DMS153 treated with DMSO at 0.1 percent for 48 hours (cell line): ENCODE data around the gene ANTXR2.

Experiments
- DNase-seq: peaks from one replicate; lab custom pipeline; 2025; ENCODE audit not compliant: unreplicated experiment; lab: John Stamatoyannopoulos, UW

ANTXR2 gene

DNA sequence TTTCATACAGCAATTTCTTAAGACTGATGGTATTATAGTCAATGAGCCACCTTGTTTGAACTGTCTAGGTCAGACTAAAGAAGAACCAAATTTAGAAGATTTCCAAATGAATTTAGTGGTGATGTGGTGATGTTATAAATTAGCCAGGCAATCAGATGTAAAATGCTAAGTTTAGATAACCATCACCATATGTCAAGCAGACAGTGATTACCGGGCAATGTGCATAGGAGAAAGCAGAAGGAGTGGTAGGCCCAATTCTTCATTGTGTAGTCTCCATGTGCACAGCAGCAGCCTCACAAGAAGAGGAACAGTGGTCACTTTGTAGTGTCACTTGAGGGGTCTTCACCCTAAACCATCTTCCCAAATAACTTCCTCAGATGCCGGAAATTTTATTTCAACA, 198.8 kb downstream of the ANTXR2 start:
- no peak for DNase-seq

- no peak for DNase-seq
These were observed 200.3 kb downstream of the ANTXR2 start for GRCh38 chr4:79872738-79873137.

DNA sequence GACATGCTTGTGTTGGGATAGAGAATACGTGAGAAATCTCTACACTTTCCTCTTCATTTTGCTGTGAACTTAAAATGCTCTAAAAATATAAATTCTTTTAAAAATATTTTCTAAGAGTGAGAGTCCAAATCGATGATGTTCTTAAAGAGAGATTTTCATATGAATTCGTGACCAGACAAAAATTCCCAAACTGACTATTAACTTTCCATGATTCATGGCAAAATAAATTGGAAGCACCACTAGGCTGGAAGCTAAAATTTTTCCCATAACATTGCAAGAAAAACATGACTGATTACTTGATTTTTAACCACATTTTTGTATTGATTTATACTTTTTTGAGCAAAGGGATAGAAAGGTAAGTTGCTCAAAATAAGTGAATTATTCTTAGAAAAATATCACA, 201.1 kb downstream of the ANTXR2 start:
- no peak for DNase-seq

DNA sequence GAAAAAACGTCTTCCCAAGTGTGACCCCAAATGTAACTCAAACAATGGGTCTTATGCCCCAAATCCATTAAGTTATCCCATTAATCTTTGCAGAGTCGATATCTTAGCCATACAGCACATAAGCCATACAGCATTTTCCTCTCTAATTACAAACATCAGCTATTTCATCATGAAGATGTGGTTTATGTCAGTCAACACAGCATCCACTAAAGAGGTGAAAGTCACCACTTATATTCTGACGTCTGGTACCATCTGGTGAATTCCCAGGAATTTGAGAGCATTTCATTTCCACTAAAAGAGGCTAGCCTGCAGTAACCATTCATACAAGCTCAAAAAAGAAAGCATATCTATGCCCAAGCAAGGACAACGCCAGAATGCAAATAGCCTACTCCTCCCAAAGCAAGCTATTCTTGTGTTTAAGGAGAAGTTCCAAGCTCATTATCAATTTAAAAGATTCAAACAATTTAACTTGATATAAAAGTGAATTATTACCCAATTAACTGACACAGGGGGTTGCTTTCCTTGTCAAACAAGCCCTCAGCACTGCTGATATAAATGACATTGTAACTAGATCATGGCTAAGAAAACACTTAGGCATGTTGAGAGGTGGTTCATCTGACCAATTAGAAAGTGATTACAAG, 203.3 kb downstream of the ANTXR2 start:
- no peak for DNase-seq

DNA sequence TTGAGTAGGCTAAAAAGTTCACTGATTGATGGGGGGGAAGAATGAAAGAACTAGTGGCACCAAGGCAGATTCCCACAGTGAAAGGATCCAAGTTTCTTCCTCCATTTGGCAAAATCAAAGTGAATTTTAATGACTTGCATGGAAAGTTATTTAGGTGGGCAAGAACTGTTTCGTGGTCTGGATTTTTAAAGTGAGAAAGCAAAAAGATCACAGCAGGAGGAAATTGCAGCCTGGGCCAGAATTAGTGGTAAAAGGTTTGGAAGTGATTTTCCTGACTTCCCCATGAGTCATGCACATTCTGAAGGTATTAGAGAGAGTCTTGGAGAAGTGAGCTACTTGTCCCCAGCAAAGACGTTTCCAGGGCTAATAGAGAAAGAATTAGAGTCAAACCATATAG, 207.8 kb downstream of the ANTXR2 start:
- no peak for DNase-seq

DNA sequence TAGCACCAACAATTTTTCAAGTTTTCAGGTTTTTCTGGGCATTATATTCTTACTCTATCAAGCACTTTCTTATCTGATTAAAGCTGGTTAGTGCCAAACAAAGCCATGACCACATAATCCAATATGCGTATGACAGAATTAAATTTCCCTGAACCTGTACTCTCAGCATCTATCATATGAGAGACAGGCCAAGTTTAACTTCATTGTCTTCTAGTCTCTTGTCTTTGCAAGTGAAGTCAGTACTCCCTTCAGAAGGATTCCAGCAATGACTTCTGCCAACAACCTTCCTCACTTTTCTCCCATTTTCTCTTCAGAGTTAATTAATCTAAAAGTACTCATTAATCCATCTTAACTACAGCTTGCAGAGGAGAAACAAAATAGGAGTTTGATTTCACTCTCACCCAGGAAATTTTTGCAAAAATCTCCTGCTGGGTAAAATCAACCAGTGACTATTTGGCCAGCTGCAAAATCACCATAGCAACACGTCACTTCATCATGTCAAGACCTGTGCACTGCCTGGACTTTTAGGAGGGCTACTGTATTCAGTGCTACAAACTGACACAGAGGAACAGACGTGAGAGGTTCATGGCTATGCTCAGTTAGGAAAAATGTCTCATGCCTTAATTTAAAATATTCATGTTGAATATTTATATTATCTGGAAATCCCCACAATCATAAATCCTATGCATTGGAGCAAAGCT, 208.4 kb downstream of the ANTXR2 start:
- DNase-seq: no peak

DNA sequence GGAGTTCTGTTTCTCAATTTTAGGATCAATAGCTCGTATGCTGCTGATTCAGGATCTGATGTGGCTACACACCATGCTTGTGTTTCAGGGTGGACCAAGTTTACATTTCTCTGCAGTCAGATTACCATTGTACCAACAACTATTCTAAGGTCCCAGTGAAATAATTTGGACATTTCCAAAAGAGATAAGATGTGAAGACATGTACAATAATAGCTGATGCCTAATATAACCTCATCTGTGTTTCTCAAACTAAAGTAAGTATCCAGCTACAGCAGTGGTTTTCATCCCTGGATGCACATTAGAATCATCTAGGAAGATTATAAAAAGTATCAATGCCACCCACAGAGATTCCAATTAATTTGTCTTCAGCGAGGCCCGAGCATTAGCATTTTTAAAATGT, 209.7 kb downstream of the ANTXR2 start:
- DNase-seq: no peak

DNA sequence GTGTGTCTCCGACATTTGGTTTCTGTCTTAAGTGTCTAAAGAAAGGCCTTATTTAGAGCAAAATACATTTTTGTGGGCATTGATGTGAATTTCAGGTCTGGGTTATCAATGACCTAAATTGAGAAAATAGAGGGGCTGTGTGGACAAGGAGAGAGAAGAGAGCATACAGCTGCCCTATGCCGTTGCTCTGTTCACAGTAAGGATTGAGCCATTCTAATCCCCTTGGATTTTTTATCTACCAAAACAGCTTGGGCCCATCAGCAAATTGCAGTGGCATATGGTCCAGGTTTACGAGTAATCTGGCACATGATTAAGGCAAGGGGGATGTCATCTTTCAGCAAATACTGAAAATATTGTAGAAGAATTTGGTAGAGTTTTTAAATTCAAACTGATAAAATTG, 210.2 kb downstream of the ANTXR2 start:
- DNase-seq: no peak

- DNase-seq: no peak
These were observed 215.2 kb downstream of the ANTXR2 start for GRCh38 chr4:79857811-79858210.

GRCh38 chr4:79856196-79856595, 216.8 kb downstream of the ANTXR2 start:
- no peak for DNase-seq

DNA sequence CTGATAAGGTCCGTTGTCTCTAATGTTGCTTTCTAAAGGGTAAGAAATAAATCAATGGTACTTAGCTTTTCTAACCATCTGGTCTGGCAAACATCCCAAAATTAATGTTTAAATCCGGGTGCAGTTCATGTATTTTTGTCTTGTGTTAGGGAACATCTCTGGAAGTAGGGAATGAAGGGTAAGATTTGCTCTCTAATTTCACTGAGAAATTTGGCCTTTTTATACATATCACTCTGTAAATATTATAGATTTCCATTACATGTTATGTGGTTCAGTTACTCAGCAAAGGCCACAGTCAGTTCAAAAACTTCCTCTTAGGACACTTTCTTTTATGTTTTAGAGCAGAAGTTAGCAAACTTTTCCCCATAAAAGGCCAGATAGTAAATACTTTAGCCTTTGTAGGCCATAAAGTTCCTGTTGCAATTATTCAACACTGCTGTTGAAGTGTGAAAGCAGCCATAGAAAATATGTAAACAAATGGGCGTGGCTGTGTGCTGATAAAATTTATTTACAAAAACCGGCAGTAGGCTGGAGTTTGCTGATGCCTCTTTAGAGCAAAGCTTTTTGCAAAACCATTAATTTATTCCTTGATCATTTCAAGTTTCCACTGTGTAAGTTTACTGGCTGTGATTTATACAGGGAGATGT, 218.1 kb downstream of the ANTXR2 start:
- DNase-seq: no peak

DNA sequence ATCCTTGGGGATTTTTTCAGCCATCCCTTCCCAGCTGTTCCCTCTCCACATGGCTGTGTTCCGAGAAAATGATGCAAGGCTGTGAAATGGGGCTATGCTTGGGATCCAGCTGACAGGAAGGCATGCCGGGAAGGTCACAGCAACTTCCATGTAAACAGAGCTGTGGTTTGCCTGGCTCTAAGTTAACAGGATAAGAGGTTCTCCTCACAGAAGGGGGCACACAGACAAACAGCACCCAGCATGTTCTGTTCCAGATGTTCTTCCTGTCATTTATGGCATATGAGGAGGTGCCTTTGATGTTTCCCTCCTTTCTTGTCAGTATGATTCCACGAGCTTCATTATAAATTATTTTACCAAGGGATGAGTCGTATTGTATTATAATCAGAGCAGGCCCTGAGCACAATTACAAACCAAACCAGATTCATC, 220.7 kb downstream of the ANTXR2 start:
- DNase-seq: no peak

DNA sequence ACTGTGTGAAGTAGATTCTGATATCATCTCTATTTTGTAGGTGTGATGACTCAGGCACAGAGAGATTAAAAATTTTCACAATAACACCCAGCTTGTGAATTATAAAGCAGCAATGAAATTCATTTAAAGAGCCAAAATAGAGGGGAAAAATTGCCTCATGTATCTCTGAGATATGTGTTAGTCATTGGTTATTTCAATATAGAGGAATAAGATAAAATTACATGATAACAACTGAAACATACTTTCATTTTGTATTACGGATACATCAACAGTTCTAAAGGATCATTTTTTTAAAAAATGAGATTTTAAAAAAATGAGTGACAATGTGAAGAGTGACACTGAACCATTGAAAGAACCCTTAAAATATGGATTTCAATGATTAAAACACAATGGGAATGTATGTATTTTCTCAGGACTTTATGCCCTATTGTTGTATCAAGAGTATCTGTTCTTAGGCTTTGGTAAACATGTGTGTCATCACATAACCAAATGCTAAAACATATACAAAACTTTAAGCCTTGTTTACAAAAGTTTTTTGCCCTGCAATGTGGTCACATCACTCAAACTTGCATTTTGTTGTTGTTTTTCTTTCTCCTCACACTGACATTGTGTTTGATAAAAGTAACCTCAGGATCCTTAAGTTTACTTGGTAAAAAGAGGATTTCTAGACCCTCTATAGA, 221.3 kb downstream of the ANTXR2 start:
- no peak for DNase-seq
